ENCODE results near the gene KLHDC8B.

The KLHDC8B gene

DNA sequence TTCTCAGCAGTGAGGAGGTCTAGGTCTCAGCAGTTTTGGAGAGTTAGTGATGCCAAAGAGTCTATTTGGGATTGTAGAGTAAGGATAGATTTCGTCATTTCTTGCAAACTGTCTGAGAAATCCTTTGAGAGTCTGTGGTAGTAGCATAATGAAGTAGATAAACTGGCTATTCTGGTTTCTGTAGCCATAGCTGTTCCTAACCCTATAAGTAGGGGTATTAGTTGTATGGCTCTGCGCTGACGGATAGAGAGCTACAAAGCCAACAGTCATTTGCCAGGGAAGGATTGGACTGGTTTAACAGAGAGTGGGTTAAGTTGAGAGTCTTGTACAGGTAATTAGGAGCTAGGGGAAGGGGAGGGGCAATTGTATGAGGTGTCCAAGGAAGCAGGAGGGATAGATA is 50.6 kb downstream of the KLHDC8B start:
- Histone ChIP-seq H3K27ac (ENCODE audit: low read length) (no peak overlapping the region), H3K36me3 (ENCODE audit: control insufficient read depth, low read depth, low read length) (no peaks in the 10 kb centered on the region), H3K27me3 (ENCODE audit: control insufficient read depth, insufficient read depth, low read length) (no peaks in the 10 kb centered on the region), H3K4me1 (ENCODE audit: control insufficient read depth, low read depth, low read length) (no peaks in the 10 kb centered on the region), H3K9ac (ENCODE audit: low read length) (no peak overlapping the region), H3K4me3 (ENCODE audit: low read length) (no peak overlapping the region), H3K9me3 (ENCODE audit: control insufficient read depth, low read depth, low read length) (no peaks in the 10 kb centered on the region)
